ENCODE results near the gene IL1RN. TPM values are rescaled to one million over a fixed set of nuclear protein-coding genes. Genes with fewer than 3 reads are reported as not detected.

The IL1RN gene
- total and polyA plus RNA-seq, 2 of the 13 experiments (the other 11 are each of a cell fraction or from before 2014, with no cell fraction given) = 21.2 to 101 TPM

GRCh38 chr2:113138428-113139322 is 11.3 kb downstream of the IL1RN start (continued):
- TF ChIP-seq ZNF337 (CRISPR knock-in tag; IDR thresholded peaks at IDR 0.05; ENCODE audit: borderline replicate concordance, low read depth) (no peak), ZBTB4 (CRISPR knock-in tag; IDR thresholded peaks at IDR 0.05; ENCODE audit: borderline replicate concordance) (no peak), SRF (IDR thresholded peaks at IDR 0.05; ENCODE audit: low read depth, low read length) (no peak), PAX8 (CRISPR knock-in tag; IDR thresholded peaks at IDR 0.05; ENCODE audit: borderline replicate concordance) (no peak), GLI4 (CRISPR knock-in tag; IDR thresholded peaks at IDR 0.05; ENCODE audit: borderline replicate concordance) (no peak), KLF11 (CRISPR knock-in tag; IDR thresholded peaks at IDR 0.05) (no peak), ATF3 (CRISPR knock-in tag; IDR thresholded peaks at IDR 0.05) (no peak), THAP7 (CRISPR knock-in tag; IDR thresholded peaks at IDR 0.05) (no peak), HINFP (CRISPR knock-in tag; IDR thresholded peaks at IDR 0.05; ENCODE audit: low read depth) (peak; percentile 14; the same call in 1 of the 2 replicates), HNRNPLL (IDR thresholded peaks at IDR 0.05; ENCODE audit: low read depth, low read length, poor library complexity, severe bottlenecking) (no peak), GMEB2 (CRISPR knock-in tag; IDR thresholded peaks at IDR 0.05; ENCODE audit: low read depth) (no peak), ZSCAN29 (CRISPR knock-in tag; conservative IDR thresholded peaks at IDR 0.05) (no peak), ZNF362 (CRISPR knock-in tag; IDR thresholded peaks at IDR 0.05; ENCODE audit: borderline replicate concordance) (peak; percentile 93), ZNF382 (CRISPR knock-in tag; IDR thresholded peaks at IDR 0.05; ENCODE audit: borderline replicate concordance) (no peak), HNRNPH1 (optimal IDR thresholded peaks at IDR 0.05; ENCODE audit: low read depth, low read length) (no peak), ZNF232 (CRISPR knock-in tag; IDR thresholded peaks at IDR 0.05; ENCODE audit: borderline replicate concordance) (no peak), ZNF282 (IDR thresholded peaks at IDR 0.05; ENCODE audit: partially characterized antibody) (no peak), ZBTB8A (CRISPR knock-in tag; IDR thresholded peaks at IDR 0.05; ENCODE audit: borderline replicate concordance, low read depth) (no peak), ZNF607 (CRISPR knock-in tag; IDR thresholded peaks at IDR 0.05; ENCODE audit: borderline replicate concordance) (no peak), ZNF3 (CRISPR knock-in tag; IDR thresholded peaks at IDR 0.05) (no peak)
